Small intestine (tissue), 7 donors: ENCODE results near the gene SYT1. TPM values are rescaled to one million over a fixed set of nuclear protein-coding genes. Genes with fewer than 3 reads are reported as not detected.

ENCODE experiments used
- DNase-seq, 2 donors: peaks; one replicate each; pipeline versions ENCODE4 v3.0.0 to v3.0.0-alpha.2; 2013
- FAIRE-seq: peaks from 2 replicates; lab custom pipeline; 2012; peaks lifted over from hg19 to GRCh38; lab: Jason Lieb, UNC
- H3K27ac ChIP-seq, 3 donors: one replicate each; pipeline ENCODE4 v1.5.1; 2013; ENCODE audit warnings: low read length in 2 of 3, mild to moderate bottlenecking in 2 of 3, control low read depth in 1 of 3, inconsistent platforms in 1 of 3, low read depth in 1 of 3, moderate library complexity in 1 of 3
- H3K27me3 ChIP-seq, 3 donors: one replicate each; pipeline ENCODE4 v1.6.1; 2013; ENCODE audit warnings: low read length in 3 of 3, inconsistent platforms in 1 of 3; ENCODE audit not compliant: control insufficient read depth in 3 of 3, insufficient read depth in 3 of 3
- H3K36me3 ChIP-seq, 3 donors: one replicate each; pipeline ENCODE4 v1.6.1; 2013; ENCODE audit warnings: low read length in 3 of 3, inconsistent platforms in 1 of 3, low read depth in 1 of 3, mild to moderate bottlenecking in 1 of 3, moderate library complexity in 1 of 3; ENCODE audit not compliant: control insufficient read depth in 3 of 3, insufficient read depth in 2 of 3
- H3K4me1 ChIP-seq, 3 donors: one replicate each; pipeline ENCODE4 v1.6.1; 2013; ENCODE audit warnings: low read length in 2 of 3, inconsistent platforms in 1 of 3, low read depth in 1 of 3, mild to moderate bottlenecking in 1 of 3, moderate library complexity in 1 of 3; ENCODE audit not compliant: control insufficient read depth in 3 of 3, insufficient read depth in 2 of 3
- H3K4me3 ChIP-seq, 3 donors: one replicate each; pipeline ENCODE4 v1.5.1; 2013; ENCODE audit warnings: low read length in 3 of 3, control low read depth in 1 of 3, inconsistent platforms in 1 of 3, low read depth in 1 of 3, mild to moderate bottlenecking in 1 of 3, moderate library complexity in 1 of 3
- H3K9me3 ChIP-seq, 2 donors: one replicate each; pipeline ENCODE4 v1.6.1; 2013; ENCODE audit warnings: low read depth in 1 of 2, low read length in 1 of 2; ENCODE audit not compliant: control insufficient read depth in 2 of 2, insufficient read depth in 1 of 2
- WGBS, 3 donors: extraction: QIAGEN DNeasy Blood & Tissue Kit; methylation state at CpG; one replicate each; pipeline ENCODE4 v1.1.7; 2013; 5-methylcytosine and 5-hydroxymethylcytosine counted together
- polyA plus RNA-seq, 4 donors: library from polyadenylated mRNA; stranded (reverse) in 3 of 4; unstranded in 1 of 4; fragments of 200-250 nt in 3 of 4; fragments of 120-200 nt in 1 of 4; gene quantifications; one replicate each; pipeline versions ENCODE4 v1.2.1 to v1.2.3, GENCODE V29; 2013
- donor health status: healthy with polysubstance abuse.
- donor health status: control.
- donor health status: control.
- donor health status: Bipolar disorder and iron deficiency.
- donor health status: healthy.

The SYT1 gene
- polyA plus RNA-seq, 4 donors, result 1.3 to 11.3 TPM; not detected in 2

GRCh38 chr12:79360286-79360685 lies 495.7 kb downstream of the SYT1 start:
- FAIRE-seq (no peak), DNase-seq (no peak)
- Histone ChIP-seq H3K36me3 (no peaks in the 10 kb centered on the region), H3K27ac (no peak overlapping the region), H3K4me1 (no peaks in the 10 kb centered on the region), H3K27me3 (no peaks in the 10 kb centered on the region), H3K9me3 (no peaks in the 10 kb centered on the region), H3K4me3 (no peak overlapping the region)
- WGBS, 3 donors, result 66 to 69% (median 66%) methylated on average over 1 of the region's 1 CpG

- H3K9me3 ChIP-seq, result no peaks in the 10 kb centered on the region
- no peak for FAIRE-seq
Observed at GRCh38 chr12:79360936-79361335, 496.4 kb downstream of the SYT1 start.

DNA sequence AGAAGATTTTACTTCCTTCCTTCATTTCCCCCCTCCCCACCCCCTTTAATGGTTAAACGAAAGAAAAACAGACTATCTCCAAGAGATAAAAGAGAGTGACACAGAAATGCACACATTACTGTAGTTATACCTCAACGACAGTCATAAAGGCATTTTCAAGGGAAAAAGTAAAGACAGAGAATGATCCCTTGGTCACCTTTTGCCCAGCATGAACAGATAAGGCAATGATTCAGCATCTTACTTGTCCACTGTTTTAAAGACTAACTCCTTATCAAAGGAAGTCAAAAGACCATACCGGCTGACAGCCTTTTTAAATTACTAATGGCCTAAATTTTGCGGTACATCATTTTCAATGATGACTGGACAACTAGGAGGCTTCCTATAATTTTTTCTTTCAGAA lies 499.6 kb downstream of the SYT1 start:
- no peaks in the 10 kb centered on the region for H3K36me3 ChIP-seq
- no peaks in the 10 kb centered on the region for H3K27me3 ChIP-seq
- no peak overlapping the region for H3K4me3 ChIP-seq
- DNase-seq (peak in 1 of 2 donors; percentile 52), FAIRE-seq (no peak)
- no peaks in the 10 kb centered on the region for H3K4me1 ChIP-seq
- 18 to 57% (median 40%) methylated on average over 4 of the region's 4 CpGs for WGBS, 3 donors
- H3K9me3 ChIP-seq, result no peaks in the 10 kb centered on the region
- no peak overlapping the region for H3K27ac ChIP-seq

More at GRCh38 chr12:79360936-79361335, 496.4 kb downstream of the SYT1 start:
- Histone ChIP-seq H3K4me1 (no peaks in the 10 kb centered on the region), H3K27ac (no peak overlapping the region), H3K4me3 (no peak overlapping the region), H3K36me3 (no peaks in the 10 kb centered on the region), H3K27me3 (no peaks in the 10 kb centered on the region)
- DNase-seq, result no peak

DNA sequence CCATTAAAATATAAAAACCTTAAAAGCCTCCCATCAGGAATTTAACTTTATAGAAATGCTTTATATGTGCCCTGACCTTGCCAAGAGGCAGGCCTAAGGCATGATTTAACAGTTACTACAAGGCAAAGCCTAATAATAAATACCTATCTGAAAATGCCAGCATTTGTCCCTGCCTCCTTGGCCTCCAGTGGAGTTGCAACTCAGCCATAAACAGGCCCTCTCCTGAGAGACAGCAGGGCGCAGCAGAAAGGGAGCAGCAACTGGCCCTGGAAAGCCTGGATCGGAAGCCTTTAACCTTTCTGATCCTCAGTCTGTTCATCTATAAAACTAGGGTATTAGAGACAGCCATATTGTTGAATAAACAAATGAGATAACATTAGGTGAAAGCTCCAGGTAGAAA lies 501.8 kb downstream of the SYT1 start:
- no peak overlapping the region for H3K27ac ChIP-seq
- DNase-seq (no peak), FAIRE-seq (no peak)
- H3K4me3 ChIP-seq, result no peak overlapping the region
- H3K36me3 ChIP-seq, result no peaks in the 10 kb centered on the region
- 87 to 93% (median 90%) methylated on average over 2 of the region's 2 CpGs for WGBS, 3 donors
- no peaks in the 10 kb centered on the region for H3K27me3 ChIP-seq
- H3K4me1 ChIP-seq, result peaks cover 0 to 3% (median 0%) of the 10 kb centered on the region in 3 donors
- H3K9me3 ChIP-seq, result no peaks in the 10 kb centered on the region

- no peaks in the 10 kb centered on the region for H3K36me3 ChIP-seq
- DNase-seq (no peak), FAIRE-seq (no peak)
- H3K4me1 ChIP-seq, result peaks cover 0 to 3% (median 0%) of the 10 kb centered on the region in 3 donors
- 72 to 87% (median 83%) methylated on average over 3 of the region's 3 CpGs for WGBS, 3 donors
- no peaks in the 10 kb centered on the region for H3K9me3 ChIP-seq
- H3K4me3 ChIP-seq, result no peak overlapping the region
- no peaks in the 10 kb centered on the region for H3K27me3 ChIP-seq
- no peak overlapping the region for H3K27ac ChIP-seq
Observed at GRCh38 chr12:79367032-79367589, 502.5 kb downstream of the SYT1 start.

DNA sequence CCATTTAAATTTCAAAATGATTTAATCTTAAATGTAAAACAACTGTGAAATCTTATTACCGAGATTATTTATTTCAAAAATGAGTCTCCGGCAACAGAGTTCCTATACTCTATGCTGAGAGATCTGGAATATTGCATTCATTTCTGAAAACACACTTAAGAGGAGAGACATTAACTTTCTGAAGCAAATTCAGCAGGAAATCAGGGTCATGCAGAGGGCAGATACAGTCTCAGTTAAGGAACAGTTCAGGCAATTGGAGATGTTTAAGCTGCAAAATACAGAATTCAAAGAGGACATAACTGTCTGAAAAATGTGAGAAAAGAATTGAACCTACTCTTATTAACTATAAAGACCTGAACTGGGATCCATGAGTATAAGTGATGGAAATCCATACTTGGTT lies 505.4 kb downstream of the SYT1 start:
- peaks cover 0 to 3% (median 0%) of the 10 kb centered on the region in 3 donors for H3K4me1 ChIP-seq
- H3K4me3 ChIP-seq, result no peak overlapping the region
- no peaks in the 10 kb centered on the region for H3K27me3 ChIP-seq
- WGBS, 3 donors, result 39 to 68% (median 49%) methylated on average over 2 of the region's 2 CpGs
- no peaks in the 10 kb centered on the region for H3K9me3 ChIP-seq
- H3K36me3 ChIP-seq, result no peaks in the 10 kb centered on the region
- no peak for FAIRE-seq
- no peak overlapping the region for H3K27ac ChIP-seq
- no peak for DNase-seq

GRCh38 chr12:79371226-79371625 lies 506.7 kb downstream of the SYT1 start:
- no peaks in the 10 kb centered on the region for H3K27me3 ChIP-seq
- DNase-seq, result no peak

GRCh38 chr12:79373896-79374499 lies 509.4 kb downstream of the SYT1 start:
- H3K27me3 ChIP-seq, result peaks cover 0 to 3% (median 1%) of the 10 kb centered on the region in 3 donors
- no peak overlapping the region for H3K27ac ChIP-seq
- no peak for FAIRE-seq
- no peaks in the 10 kb centered on the region for H3K9me3 ChIP-seq
- no peak overlapping the region for H3K4me3 ChIP-seq
- peak; percentile 16 to 35 for DNase-seq
- 46 to 62% (median 48%) methylated on average over 5 of the region's 5 CpGs for WGBS, 3 donors
- H3K36me3 ChIP-seq, result no peaks in the 10 kb centered on the region
- H3K4me1 ChIP-seq, result peaks cover 0 to 3% (median 0%) of the 10 kb centered on the region in 3 donors

More at GRCh38 chr12:79371226-79371625, 506.7 kb downstream of the SYT1 start:
- WGBS, 3 donors, result 80 to 86% (median 84%) methylated on average over 2 of the region's 2 CpGs
- FAIRE-seq, result no peak
- H3K4me1 ChIP-seq, result peaks cover 0 to 3% (median 0%) of the 10 kb centered on the region in 3 donors
- H3K9me3 ChIP-seq, result no peaks in the 10 kb centered on the region
- H3K36me3 ChIP-seq, result no peaks in the 10 kb centered on the region
- no peak overlapping the region for H3K4me3 ChIP-seq
- H3K27ac ChIP-seq, result no peak overlapping the region
